Fibroblast of skin of right quadriceps (primary cell): Measurements from ENCODE around the gene PTP4A1.

Experiments used
- DNase-seq: peaks from one replicate; pipeline ENCODE4 v3.0.0-alpha.2; 2013

The PTP4A1 gene

GRCh38 chr6:63558278-63558677, 14.0 kb upstream of the PTP4A1 start:
- DNase-seq = no peak

GRCh38 chr6:63560801-63561287, 11.4 kb upstream of the PTP4A1 start:
- peak; percentile 31 for DNase-seq

GRCh38 chr6:63561288-63561687, 11.0 kb upstream of the PTP4A1 start:
- no peak for DNase-seq

DNA sequence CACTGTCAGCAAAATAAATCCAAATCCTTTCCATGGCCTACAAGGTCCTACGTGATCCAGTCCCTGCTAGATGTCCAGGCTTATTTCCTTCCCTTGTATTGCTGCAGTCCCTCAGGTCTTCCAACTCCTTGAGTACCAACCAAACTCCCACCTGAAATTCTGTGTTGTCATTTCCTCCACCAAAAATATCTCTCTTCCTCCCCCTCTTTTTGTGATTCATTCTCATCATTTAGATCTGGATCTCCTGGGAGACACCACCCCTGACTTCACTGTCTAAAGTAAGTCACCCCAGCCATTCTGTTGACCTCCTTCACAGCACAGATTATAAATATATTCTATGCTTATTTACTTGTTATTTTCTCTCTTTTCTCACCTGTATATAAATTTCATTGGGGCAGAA, 9.0 kb upstream of the PTP4A1 start:
- DNase-seq = no peak

DNA sequence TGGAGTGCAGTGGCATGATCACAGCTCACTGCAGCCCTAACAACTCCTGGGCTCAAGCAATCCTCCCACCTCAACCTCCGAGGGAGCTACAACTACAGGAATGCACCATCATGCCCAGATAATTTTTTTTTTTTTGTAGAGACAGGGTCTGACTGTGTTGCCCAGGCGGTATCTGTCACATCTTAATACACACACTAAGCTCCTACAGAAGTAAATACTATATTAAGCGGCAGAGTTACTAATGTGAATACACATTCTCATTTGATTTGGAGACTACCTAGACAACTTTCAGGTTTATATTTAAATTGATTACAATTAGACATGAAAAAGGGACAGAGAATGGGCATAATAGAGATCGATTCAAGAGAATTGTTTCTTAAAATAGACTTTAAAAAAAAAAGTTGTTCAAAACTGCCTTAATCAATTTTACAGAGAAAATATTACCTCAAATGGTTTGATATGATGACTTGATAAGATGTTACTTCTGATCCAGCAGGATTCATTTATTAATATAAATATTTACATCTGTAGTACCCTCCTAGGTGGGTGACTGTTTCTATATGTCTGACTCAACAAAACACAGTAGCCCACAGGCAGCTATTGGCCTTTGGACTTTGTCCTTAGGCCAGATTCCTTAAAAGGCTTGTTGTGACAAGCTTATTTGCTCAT, 7.1 kb upstream of the PTP4A1 start:
- no peak for DNase-seq

DNA sequence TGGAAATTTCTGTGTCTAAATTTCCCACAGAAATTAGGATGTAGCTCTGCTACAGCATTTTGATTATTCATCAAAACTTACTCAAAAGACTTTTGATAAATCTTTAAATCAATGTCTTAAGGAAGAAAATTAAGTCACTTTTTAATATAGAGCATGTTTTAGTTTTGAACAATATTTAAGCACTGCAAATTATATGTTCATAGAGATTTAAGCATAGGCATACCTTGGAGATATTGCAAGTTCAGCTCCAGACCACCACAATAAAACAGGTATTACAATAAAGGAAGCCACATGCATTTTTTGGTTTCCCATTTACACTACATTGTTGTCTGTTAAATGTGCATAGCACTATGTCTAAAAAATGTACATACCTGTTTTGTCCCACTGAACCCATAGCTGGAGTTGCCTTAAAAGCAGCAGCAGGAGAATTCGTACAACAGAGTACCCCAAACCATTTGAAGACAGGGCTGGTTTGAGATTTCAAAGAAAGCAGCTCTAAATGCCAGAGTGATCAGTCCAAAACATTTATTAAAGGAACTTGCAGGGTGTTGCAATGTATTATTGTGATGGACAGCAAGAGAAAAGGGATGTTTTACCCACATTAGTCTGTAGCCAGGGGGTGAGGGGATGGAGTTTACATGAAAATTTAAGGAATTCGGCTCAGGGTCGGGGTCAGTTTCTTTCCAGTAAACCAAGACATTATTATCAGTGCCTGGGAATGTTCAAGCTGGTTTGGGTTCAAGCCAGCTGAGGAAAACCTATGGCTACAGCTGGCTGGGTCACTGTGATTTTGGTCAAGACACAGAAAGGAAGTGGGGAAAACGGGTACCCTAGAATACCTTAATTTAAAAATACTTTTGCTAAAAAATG, 6.3 kb upstream of the PTP4A1 start:
- peak; percentile 46 for DNase-seq

DNA sequence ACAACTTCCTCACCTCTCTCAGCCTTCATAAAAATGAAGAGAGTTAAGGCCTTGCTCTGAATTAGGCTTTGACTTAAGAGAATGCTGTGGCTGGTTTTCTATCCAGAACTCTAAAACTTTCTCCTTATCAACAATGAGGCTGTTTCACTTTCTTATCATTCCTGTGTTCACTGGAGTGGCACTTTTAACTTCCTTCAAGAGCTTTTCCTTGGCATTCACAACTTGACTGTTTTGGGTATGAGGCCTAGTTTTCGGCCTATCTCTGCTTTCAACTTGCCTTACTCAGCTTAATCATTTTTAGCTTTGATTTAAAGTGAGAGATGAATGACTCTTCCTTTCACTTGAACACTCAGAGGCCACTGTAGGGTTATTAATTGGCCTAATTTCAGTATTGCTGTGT, 4.3 kb upstream of the PTP4A1 start:
- no peak for DNase-seq

DNA sequence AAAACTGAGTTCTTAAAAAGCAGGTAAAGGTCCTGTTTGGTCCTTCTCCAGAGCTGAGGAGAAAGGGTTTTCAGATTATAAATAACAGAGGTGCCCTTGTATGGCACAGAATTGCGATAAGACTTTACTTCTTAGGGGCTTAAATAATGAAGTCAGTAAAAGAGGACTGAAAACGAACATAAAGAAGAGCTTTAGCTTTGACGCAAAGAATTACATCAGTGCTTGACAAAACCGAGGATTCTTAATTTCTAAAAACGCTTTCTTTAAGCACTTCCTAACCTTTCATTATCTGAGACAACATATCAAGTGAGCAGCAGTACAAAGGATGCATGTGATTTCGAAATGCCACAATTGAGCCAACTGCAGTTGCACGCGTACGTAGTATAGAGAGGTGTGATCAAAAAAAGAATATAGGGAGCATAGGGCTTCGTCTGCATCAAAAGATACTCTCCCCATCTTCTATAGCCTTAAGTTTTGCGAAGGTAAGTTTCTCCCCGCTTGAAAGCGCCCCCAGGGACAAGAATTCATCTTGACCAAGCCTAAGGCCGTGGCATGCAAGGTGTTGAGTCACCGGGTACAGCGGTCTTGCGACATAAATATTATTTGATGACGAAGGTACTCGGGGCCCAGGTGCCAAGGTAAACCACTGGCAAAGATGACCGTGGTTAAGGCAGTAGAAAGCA, 778 bp upstream of the PTP4A1 start:
- DNase-seq = peak; percentile 75

DNA sequence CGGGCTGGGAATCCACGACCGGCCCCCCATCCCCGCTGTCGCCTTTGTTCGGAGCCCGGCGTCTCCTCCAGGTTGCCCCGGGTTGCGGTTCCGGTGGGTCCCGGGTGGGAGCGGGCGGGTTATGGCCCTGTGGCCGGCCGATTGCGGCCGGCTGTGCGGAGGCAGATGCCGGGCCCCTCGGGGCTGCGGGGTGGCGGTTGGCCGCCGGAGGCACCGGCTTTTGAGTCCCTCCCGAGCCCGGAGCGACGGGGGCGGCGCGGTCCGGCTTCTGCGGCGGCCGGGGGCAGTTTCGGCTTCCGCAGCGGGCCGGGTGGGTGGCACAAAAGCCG, 431 bp downstream of the PTP4A1 start:
- DNase-seq = no peak

- DNase-seq = peak; percentile 57
Measured at GRCh38 chr6:63573076-63573898, 1.0 kb downstream of the PTP4A1 start.

- DNase-seq = peak; percentile 50
Measured at GRCh38 chr6:63573899-63574553, 1.7 kb downstream of the PTP4A1 start.

DNA sequence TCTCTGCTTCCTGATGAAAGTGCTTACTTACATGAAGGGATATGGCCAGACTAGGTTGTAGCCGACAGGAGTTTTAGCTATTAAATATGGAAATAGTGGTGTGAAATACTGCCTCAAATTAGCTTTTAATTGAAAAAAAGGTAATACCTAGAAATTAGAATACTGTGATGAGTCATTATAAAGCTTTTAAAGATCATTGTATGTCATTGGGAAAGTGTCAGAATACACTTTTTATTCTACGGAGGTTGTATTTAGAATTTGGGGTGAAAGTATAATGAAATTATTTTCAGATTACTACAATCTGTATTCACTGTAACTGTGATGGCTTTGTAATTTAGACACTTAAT, 2.2 kb downstream of the PTP4A1 start:
- DNase-seq = no peak

GRCh38 chr6:63576147-63576772, 4.0 kb downstream of the PTP4A1 start:
- no peak for DNase-seq

GRCh38 chr6:63576985-63577712, 4.9 kb downstream of the PTP4A1 start:
- no peak for DNase-seq

- no peak for DNase-seq
Measured at GRCh38 chr6:63578757-63579156, 6.5 kb downstream of the PTP4A1 start.

- no peak for DNase-seq
Measured at GRCh38 chr6:63579937-63580703, 7.8 kb downstream of the PTP4A1 start.

- no peak for DNase-seq
Measured at GRCh38 chr6:63580704-63580961, 8.4 kb downstream of the PTP4A1 start.

- DNase-seq = no peak
Measured at GRCh38 chr6:63581355-63582013, 9.2 kb downstream of the PTP4A1 start.

- no peak for DNase-seq
Measured at GRCh38 chr6:63582579-63583231, 10.4 kb downstream of the PTP4A1 start.

DNA sequence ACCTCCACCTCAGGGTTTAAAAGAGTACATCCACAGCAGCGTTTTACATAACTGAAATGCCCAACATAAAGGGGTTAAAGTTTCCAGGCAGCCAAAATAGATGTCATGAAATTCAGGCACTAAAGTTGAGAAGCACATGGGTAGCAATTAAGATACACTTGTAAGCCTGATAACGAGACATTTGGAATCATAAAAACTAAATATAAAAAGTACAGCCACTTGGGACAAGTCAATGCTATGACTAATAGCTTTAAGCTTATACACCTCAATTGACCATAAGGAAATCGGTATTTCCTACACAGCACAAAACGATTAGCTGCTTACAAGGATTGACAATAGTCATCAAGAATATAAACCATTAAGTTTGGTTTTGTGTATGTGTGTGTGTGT, 11.8 kb downstream of the PTP4A1 start:
- no peak for DNase-seq
